A549 (cell line): Measurements from ENCODE around the gene HSD11B1.

Experiments used
- BCL3 ChIP-seq: fragments of >200 bp; sonication (Bioruptor Twin); formaldehyde crosslinking; IDR thresholded peaks from 3 replicates; pipeline ENCODE4 v1.6.1; 2016
- BHLHE40 ChIP-seq: IDR thresholded peaks from 2 replicates; pipeline ENCODE4 v1.6.1; 2012; ENCODE audit warnings: low read depth, low read length, inconsistent platforms
- CHD2 ChIP-seq: fragments of 150-350 bp; IDR thresholded peaks from 2 replicates; pipeline ENCODE4 v1.6.1; 2014; ENCODE audit warnings: low read length; ENCODE audit not compliant: partially characterized antibody
- CTCF ChIP-seq: fragments of >200 bp; sonication (Bioruptor Twin); formaldehyde crosslinking; IDR thresholded peaks from 3 replicates; pipeline ENCODE4 v1.5.1; 2016
- JUNB ChIP-seq: fragments of >200 bp; sonication (Bioruptor Twin); formaldehyde crosslinking; IDR thresholded peaks from 2 replicates; pipeline ENCODE4 v1.6.1; 2016
- KDM5A ChIP-seq: fragments of 200-600 bp; sonication (generic); IDR thresholded peaks from 2 replicates; pipeline ENCODE4 v1.6.1; 2016; ENCODE audit warnings: antibody characterized with exemption, mild to moderate bottlenecking

DNA sequence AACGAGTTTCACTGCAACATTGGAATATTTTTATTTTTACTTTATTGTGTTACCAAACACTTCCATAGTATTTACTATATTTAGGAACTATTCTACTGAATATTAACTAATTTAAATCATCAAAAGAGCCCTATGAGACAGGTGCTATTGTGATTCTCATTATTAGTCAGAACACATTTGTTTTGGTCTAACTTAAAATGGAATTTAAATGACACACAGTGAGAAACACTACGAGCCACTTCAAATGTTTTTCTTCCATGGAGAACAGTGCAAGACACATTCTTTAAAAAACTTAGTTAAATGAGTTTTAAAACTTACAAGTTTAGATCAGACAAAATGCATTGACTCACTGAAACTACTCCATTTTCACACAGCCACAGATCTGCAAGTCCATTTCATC lies 44.6 kb downstream of the HSD11B1 start:
- TF ChIP-seq CHD2 (no peak), CTCF (no peak), JUNB (no peak), KDM5A (no peak), BHLHE40 (no peak), BCL3 (no peak)
